ENCODE measurements around the gene TWF1. TPM values are rescaled to one million over a fixed set of nuclear protein-coding genes. Genes with fewer than 3 reads are reported as not detected.

TWF1 gene
- total RNA-seq, 1 donor from 2014 or later, result 99.3 TPM

GRCh38 chr12:43840338-43840737, 34.2 kb upstream of the TWF1 start:
- no peak for TF ChIP-seq CTCF (conservative IDR thresholded peaks at IDR 0.05; ENCODE audit: low read depth, low read length)
- DNase-seq (ENCODE audit: low read depth), result no peak
- no peak overlapping the region for H3K4me3 ChIP-seq (ENCODE audit: low read depth, low read length)

GRCh38 chr12:43836475-43836989, 30.4 kb upstream of the TWF1 start:
- no peak for TF ChIP-seq CTCF (conservative IDR thresholded peaks at IDR 0.05; ENCODE audit: low read depth, low read length)
- H3K4me3 ChIP-seq (ENCODE audit: low read depth, low read length), result peak overlapping the region; percentile 80
- DNase-seq (ENCODE audit: low read depth), result no peak

GRCh38 chr12:43835656-43836474, 29.7 kb upstream of the TWF1 start, which contains the start of gene TMEM117:
Gene TMEM117 (plus strand): TSS chr12:43836081.
- peak within 1 kb of the TSS; percentile 80 for H3K4me3 ChIP-seq (ENCODE audit: low read depth, low read length)
- no peak for DNase-seq (ENCODE audit: low read depth)
- no peak for TF ChIP-seq CTCF (conservative IDR thresholded peaks at IDR 0.05; ENCODE audit: low read depth, low read length)

GRCh38 chr12:43835264-43835655, 29.1 kb upstream of the TWF1 start:
- TF ChIP-seq CTCF (conservative IDR thresholded peaks at IDR 0.05; ENCODE audit: low read depth, low read length), result no peak
- H3K4me3 ChIP-seq (ENCODE audit: low read depth, low read length), result peak overlapping the region; percentile 80
- DNase-seq (ENCODE audit: low read depth), result no peak

- H3K4me3 ChIP-seq (ENCODE audit: low read depth, low read length), result no peak overlapping the region
- DNase-seq (ENCODE audit: low read depth), result no peak
- no peak for TF ChIP-seq CTCF (conservative IDR thresholded peaks at IDR 0.05; ENCODE audit: low read depth, low read length)
These were observed 26.5 kb upstream of the TWF1 start for GRCh38 chr12:43832463-43833168.

GRCh38 chr12:43827093-43827492, 21.0 kb upstream of the TWF1 start:
- DNase-seq (ENCODE audit: low read depth), result no peak
- H3K4me3 ChIP-seq (ENCODE audit: low read depth, low read length), result no peak overlapping the region
- TF ChIP-seq CTCF (conservative IDR thresholded peaks at IDR 0.05; ENCODE audit: low read depth, low read length), result no peak
